Testis (tissue), 3 donors: Measurements from ENCODE around the gene PLVAP. TPM values are rescaled to one million over a fixed set of nuclear protein-coding genes. Genes with fewer than 3 reads are reported as not detected.

Experiments used
- DNase-seq: peaks from one replicate; pipeline ENCODE4 v3.0.0-alpha.2; 2019
- H3K27ac ChIP-seq, 2 donors: fragments of 200-600 bp; sonication (generic); one replicate each; pipeline ENCODE4 v1.5.1; 2019
- H3K27me3 ChIP-seq: fragments of 200-600 bp; sonication (generic); one replicate; pipeline ENCODE4 v1.5.1; 2019
- H3K36me3 ChIP-seq: fragments of 200-600 bp; sonication (generic); one replicate; pipeline ENCODE4 v1.5.1; 2017; ENCODE audit warnings: low read depth; ENCODE audit errors: missing control alignments
- H3K4me1 ChIP-seq: fragments of 200-600 bp; sonication (generic); one replicate; pipeline ENCODE4 v1.5.1; 2019
- H3K4me3 ChIP-seq, 2 donors: fragments of 200-600 bp; sonication (generic); one replicate each; pipeline ENCODE4 v1.5.1; 2017 to 2019
- H3K9me3 ChIP-seq: fragments of 200-600 bp; sonication (generic); one replicate; pipeline ENCODE4 v1.5.1; 2017
- CTCF ChIP-seq, 3 experiments: fragments of 450-650 bp in 2 of 3; fragments of 200-600 bp in 1 of 3; sonication (generic) in 1 of 3; IDR thresholded peaks; one replicate each; pipeline ENCODE4 v1.5.1; 2016 to 2019; ENCODE audit warnings: antibody characterized with exemption in 3 of 3, mild to moderate bottlenecking in 2 of 3, moderate library complexity in 1 of 3
- POLR2A ChIP-seq: fragments of 450-650 bp; IDR thresholded peaks from one replicate; pipeline ENCODE4 v1.6.1; 2017; ENCODE audit warnings: antibody characterized with exemption, mild to moderate bottlenecking, moderate library complexity
- WGBS, 2 donors: methylation state at CpG; one replicate each; pipeline ENCODE4 v1.1.5; 2018; 5-methylcytosine and 5-hydroxymethylcytosine counted together
- intact Hi-C: fragments of 100-400 bp; cut with DNase I; formaldehyde crosslinking; loops from one replicate; pipeline ENCODE4 v1.15.1; 2023; ENCODE audit warnings: low total_unique reads
- polyA plus RNA-seq: library from polyadenylated mRNA; stranded (reverse); fragments of 350-450 nt; fragmentation: Illumina TruSeq; extraction: RNeasy Lipid Tissue Mini Kit (QIAGEN cat#74804); gene quantifications from one replicate; pipeline ENCODE4 v1.2.3, GENCODE V29; 2014; ENCODE audit warnings: low read depth, low replicate concordance; ENCODE audit not compliant: insufficient read depth
- total RNA-seq, 2 donors: library from RNA; depleted of rRNA; stranded (reverse); fragments of >200 nt; gene quantifications; one replicate each; pipeline ENCODE4 v1.2.3, GENCODE V29; 2016

The PLVAP gene
- total and polyA plus RNA-seq, 3 donors from 2014 or later: 3.4 to 20.5 (median 4.4) TPM

GRCh38 chr19:17330262-17331044, 46.7 kb downstream of the PLVAP start:
- 57 to 78% methylated on average over 20 to 24 of the region's 24 CpGs for WGBS, 2 donors
- Histone ChIP-seq H3K36me3 (no peaks in the 10 kb centered on the region), H3K27me3 (no peaks in the 10 kb centered on the region), H3K4me3 (no peak overlapping the region), H3K9me3 (no peaks in the 10 kb centered on the region), H3K4me1 (peaks cover 32% of the 10 kb centered on the region), H3K27ac (no peak overlapping the region)
- intact Hi-C loops: no loop called here
- no peak for TF ChIP-seq POLR2A
- no peak for TF ChIP-seq CTCF (IDR thresholded peaks at IDR 0.05)
- no peak for DNase-seq

GRCh38 chr19:17329366-17330261, 47.5 kb downstream of the PLVAP start:
- Histone ChIP-seq H3K27ac (no peak overlapping the region), H3K4me1 (peaks cover 27% of the 10 kb centered on the region), H3K27me3 (no peaks in the 10 kb centered on the region), H3K4me3 (peak overlapping the region in 1 of 2 donors; percentile 9), H3K36me3 (no peaks in the 10 kb centered on the region), H3K9me3 (no peaks in the 10 kb centered on the region)
- DNase-seq: no peak
- TF ChIP-seq POLR2A (no peak), CTCF (IDR thresholded peaks at IDR 0.05) (no peak)
- intact Hi-C loops: no loop called here
- WGBS, 2 donors: 56 to 71% methylated on average over 39 to 51 of the region's 51 CpGs

GRCh38 chr19:17328517-17329365, 48.4 kb downstream of the PLVAP start:
- peak overlapping the region; percentile 18 to 47 for H3K4me3 ChIP-seq
- H3K36me3 ChIP-seq: no peaks in the 10 kb centered on the region
- intact Hi-C loops: no loop called here
- no peak for DNase-seq
- H3K27me3 ChIP-seq: no peaks in the 10 kb centered on the region
- 28 to 41% methylated on average over 14 to 76 of the region's 94 CpGs for WGBS, 2 donors
- peaks cover 24% of the 10 kb centered on the region for H3K4me1 ChIP-seq
- TF ChIP-seq CTCF (IDR thresholded peaks at IDR 0.05): no peak
- TF ChIP-seq POLR2A: no peak
- peak overlapping the region in 1 of 2 donors; percentile 25 for H3K27ac ChIP-seq
- H3K9me3 ChIP-seq: no peaks in the 10 kb centered on the region

GRCh38 chr19:17327654-17328516, 49.3 kb downstream of the PLVAP start:
- Histone ChIP-seq H3K4me3 (peak overlapping the region; percentile 18 to 47), H3K27me3 (no peaks in the 10 kb centered on the region), H3K27ac (peak overlapping the region; percentile 5 to 25), H3K9me3 (no peaks in the 10 kb centered on the region), H3K4me1 (peaks cover 24% of the 10 kb centered on the region), H3K36me3 (no peaks in the 10 kb centered on the region)
- 20 to 42% methylated on average over 4 to 64 of the region's 64 CpGs for WGBS, 2 donors
- TF ChIP-seq CTCF (IDR thresholded peaks at IDR 0.05): peak in 2 of 3 experiments; percentile 29 to 38
- no peak for TF ChIP-seq POLR2A
- DNase-seq: peak; percentile 89
- intact Hi-C loops: no loop called here
